GM19238 (cell line): Measurements from ENCODE around the gene RALGPS1.
A peak's percentile ranks its signal among the peaks of the same experiment; 100 is the strongest.

Experiments
- DNase-seq: peaks from one replicate; pipeline ENCODE4 v3.0.0; 2011; ENCODE audit warnings: low spot score; ENCODE audit not compliant: insufficient read length

RALGPS1 gene

DNA sequence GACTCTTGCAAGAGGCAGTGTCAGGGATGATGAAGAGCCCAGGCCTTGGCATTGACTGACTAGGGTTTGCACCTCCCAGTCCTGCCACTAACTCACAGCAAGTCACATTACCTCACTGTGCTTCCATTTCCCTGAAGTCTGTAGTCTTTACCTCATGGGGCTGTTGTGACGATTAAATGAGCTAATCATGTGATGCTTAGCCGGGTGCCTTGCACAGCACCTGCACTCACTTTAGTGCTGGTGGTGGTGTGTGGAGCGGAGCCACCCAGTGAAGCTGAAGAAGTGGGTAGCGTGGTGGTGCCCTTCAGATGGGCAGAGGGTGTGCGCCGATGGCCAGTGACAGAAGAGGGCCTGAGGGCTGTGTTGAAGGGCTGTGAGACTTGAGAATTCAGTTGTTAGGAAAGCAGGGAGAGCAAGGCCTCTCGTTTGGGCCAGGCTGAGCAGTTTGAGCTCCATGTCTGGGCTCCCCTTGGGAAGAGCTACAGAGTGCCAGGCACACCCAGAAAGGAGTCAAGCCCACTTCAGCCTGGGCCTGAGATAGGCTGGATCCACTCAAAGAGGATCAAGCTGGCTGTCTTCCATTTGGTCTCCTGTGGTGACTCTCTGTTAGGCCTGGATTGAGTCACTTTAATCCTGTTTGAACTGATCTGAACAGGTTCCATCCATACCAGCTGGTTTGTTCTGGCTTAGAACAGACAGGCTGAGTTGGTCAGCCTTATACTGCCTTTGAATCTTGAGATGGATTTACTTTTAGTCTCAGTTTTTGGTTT lies 42.5 kb downstream of the RALGPS1 start:
- no peak for DNase-seq

DNA sequence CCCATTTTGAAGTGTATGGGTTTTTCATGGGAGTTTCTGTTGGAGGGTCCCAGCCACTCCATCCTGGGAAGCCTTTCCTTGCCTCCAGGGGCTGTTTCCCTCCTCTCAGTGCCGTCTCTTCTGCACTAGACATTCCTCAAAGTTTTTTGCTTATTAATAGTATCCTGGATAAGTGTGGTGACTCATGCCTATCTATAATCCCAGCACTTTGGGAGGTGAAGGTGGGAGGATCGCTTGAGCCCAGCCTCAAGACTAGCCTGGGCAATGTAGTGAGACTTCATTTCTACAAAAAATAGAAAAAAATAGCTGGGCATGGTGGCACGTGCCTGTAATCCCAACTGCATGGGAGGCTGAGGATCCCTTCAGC lies 43.1 kb downstream of the RALGPS1 start:
- DNase-seq, result no peak

DNA sequence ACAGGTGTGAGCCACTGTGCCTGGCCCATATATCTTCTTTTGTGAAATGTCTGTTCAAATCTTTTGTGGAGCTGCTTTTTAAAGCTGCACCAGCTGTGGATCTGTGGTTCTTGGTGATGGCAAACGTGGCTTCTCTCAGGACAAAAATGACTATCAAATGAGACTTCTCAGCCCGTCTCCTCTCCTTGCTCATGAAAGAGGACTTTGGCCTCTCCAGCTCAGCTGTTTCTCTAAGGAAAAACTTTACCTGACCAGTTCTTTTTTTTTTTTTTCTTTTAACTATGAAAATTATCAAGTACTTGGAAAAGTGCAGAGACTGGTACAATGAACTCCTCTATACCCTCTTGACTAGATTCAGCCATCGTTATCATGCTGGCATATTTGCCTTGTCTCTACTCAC lies 44.8 kb downstream of the RALGPS1 start:
- DNase-seq, result no peak

DNA sequence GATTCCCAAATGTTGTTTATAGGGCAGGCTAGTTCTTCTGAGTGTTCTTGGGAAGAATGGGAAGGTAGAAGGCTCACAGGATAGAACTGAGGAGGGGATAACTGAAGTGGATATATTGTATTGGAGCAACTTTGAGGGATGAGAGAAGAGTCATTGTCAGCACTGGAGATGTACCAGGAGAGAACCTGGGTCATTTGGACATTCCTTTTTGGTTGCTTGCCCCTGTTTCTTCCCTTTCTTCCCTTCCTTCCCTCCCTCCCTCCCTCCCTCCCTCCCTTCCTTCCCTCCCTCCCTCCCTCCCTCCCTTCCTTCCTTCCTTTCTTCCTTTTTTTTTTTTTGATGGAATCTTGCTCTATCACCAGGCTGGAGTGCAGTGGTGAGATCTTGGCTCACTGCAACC lies 45.3 kb downstream of the RALGPS1 start:
- no peak for DNase-seq

DNA sequence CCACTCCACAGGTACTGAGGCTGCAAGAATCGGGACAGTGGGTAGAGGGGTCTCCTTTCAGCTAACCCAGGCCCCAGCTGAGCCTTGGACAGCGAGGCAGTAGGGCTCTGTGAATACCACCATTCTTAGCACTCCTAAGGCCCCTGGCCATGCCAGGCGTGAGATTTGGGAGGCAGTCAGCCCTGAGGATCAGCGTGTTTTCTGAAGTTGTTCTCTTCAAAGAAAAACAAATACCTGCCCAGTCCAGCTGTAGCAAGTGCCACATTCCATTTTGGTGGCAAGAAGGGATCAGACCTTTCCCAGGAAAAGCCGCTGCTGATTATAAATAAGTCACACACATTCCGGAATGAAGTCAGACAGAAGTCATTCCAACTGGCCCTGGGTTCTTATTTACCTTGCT lies 47.8 kb downstream of the RALGPS1 start:
- no peak for DNase-seq

DNA sequence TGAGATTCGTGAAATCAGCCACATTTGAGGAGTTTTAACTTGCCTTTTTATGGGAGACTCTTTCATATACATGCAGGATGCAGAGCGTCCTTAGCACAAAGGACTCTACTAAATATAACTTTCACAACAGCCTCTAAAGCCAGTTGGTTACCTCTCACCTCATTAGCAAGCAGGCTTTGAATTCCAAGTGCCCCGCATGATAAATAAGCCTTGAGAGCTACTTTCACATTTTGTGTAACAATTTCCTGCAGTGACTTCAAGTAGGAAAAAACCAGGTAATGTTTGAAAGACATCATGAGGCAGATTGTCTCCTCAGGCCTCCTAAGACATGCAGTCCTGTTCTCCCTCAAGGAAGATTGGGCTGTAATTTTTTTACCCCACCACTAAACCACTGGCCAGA lies 50.5 kb downstream of the RALGPS1 start:
- no peak for DNase-seq

DNA sequence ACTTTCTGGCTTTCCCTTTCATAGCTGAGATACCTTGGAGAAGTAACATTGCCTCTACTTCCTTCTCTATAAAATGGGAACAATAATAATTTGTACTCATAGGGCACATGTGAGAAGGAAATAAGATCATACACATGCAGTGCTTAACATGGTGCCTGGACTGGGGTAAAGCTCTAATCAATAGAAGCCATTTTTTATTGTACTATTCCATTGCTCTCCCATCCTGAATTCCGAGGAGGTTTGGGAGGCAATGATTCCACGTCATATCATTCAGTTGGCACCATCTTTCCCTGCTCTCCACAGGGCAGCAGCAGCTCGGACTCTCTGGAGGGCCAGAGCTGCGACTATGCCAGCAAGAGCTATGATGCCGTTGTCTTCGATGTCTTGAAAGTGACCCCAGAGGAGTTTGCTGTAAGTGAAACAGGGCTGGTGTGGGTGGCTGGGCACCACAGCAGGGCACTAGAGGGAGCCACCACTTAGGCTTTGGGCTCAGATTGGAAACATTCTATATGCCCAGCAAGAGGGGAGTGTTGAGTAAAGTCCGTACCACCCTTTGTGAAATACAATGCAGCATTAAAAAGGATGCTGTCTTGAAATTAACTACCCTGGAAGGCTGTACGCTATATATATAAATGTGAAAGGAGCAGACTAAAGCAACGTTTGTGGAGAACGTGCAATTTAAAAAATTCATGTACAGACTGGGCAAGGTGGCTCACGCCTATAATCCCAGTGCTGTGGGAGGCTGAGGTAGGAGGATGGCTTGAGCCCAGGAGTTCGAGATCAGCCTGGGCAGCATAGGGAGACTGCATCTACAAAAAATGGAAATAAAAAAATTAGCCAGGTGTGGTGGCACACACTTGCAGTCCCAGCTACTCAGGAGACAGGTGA lies 51.2 kb downstream of the RALGPS1 start:
- DNase-seq, result peak; percentile 47

DNA sequence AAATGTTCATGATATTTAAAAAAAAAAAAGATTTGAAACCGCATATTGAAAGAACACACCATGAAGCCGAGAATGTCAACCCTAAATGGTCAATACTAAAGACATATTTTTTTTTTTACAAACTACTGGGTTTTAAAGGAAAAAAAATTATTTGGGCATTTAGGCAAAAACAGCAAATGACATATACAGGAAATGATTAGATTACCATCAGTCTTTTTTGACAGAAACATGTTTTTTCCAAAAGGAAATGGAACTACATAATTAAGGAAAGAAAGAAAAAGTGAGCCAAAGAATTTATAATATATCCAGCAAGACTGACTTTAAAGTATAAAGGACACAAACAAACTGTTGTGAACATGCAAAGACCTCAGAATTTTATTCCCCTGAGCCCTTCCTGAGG lies 56.7 kb downstream of the RALGPS1 start:
- DNase-seq, result no peak

DNA sequence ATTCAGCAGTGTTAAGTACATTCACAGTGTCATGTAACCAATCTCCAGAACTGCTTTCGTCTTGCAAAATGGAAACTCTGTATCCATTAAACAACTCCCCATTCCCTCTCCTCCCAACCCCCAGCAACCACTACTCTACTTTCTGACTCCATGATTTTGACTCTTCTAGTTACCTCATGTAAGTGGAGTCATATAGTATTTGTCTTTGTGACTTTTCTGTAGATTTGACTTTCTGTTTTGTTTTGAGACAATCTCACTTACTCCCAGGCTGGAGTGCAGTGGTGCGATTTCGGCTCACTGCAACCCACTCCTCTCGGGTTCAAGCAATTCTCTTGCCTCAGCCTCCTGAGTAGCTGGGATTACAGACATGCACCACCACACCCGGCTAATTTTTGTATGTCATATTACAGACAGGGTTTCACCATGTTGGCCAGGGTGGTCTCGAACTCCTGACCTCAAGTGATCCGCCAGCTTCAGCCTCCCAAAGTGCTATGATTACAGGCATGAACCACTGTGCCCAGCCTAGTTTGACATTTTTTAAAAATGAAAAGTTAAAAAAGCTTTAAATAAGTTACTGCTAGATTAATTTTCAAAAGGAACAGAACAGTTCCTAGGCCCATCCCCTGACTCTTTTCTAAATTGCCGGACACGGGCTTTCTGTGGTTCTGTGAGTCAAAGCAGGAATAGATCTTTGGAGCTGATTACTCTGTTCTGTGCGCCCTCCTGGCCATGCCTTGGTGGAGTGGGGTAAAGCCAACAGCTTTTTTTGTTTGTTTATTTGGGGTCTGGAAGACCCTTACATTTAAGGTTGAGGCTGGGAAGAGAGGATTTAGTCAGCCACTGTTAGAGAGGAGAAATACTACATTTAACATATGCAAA lies 59.3 kb downstream of the RALGPS1 start:
- DNase-seq, result no peak

DNA sequence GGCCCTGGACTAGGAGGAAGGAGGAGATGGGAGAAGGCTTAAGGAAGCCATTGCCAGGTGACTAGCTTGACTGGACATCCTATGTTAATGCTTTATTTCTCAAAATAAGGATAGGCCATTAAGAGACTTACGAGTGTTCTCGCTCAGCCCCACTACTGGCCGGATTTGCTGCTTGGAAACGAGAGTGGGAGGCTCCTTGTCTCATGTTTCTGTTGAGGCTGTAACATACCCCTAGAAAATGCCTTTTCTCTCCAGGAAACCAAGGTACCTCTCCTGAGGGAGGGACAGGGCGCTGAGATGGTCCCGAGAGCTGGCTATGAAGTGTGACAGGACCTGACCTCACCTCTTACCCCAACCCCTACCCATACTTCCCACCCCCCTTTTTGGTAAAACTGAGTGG lies 60.0 kb downstream of the RALGPS1 start:
- no peak for DNase-seq

DNA sequence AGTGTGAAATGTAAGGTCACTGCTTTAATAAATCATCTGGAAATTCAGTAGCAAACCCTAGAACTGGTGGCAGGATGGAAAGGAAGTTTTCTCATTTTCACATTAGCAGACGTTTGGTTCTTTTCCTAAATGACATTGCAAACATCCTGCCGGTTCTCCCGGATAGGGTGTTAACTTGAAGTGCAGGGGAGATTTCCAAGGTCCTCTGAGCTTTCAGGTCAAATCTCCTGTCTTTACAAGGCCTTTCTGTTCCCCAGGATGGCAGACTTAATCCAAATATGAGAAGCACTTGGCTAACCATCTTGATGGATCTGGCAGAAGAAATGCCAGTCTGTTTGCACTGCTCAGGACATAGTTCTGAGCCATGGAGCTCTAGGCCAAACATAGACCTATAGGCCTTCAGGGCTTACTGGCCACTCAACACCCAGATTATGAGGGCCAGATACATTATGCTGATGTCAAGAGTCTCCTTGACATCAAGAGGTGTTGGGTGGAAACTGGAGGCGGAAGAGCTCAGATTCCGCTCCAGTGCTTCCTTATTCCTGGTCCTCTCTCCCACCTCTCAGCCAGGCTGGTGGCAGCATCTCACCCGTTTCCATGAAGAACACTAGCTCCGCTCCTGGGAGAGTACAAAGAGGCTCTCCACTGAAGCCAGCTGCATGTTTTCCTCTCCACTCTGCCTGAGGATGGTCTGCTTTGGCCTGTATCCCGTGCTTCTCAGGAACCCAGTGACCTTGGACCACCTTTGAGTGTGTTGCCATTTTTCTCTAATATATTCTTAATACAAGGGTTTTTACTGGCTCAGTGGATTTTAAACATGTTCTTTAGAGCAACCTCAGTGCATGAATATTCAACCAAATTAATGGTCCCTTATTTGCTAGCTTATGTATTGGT lies 61.0 kb downstream of the RALGPS1 start:
- no peak for DNase-seq

DNA sequence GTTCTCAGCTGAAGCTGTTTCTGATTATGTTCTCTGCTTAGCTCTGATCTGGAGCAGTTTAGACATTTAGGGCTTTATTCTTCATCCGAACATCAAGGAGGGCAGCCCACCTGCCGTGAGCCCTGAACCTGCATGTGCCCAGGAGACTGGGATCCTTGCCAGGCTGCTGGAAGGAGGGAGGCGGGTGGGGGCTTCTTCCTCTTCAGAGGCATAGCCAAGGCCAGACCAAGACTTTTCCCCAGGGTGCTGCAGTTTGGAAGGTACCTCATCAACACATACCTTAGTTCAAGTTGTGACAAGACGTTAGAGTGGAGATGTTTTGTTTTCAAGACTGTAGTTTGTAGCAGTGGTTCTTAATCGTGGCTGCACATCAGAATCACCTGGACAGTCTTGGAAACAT lies 64.9 kb downstream of the RALGPS1 start:
- no peak for DNase-seq

DNA sequence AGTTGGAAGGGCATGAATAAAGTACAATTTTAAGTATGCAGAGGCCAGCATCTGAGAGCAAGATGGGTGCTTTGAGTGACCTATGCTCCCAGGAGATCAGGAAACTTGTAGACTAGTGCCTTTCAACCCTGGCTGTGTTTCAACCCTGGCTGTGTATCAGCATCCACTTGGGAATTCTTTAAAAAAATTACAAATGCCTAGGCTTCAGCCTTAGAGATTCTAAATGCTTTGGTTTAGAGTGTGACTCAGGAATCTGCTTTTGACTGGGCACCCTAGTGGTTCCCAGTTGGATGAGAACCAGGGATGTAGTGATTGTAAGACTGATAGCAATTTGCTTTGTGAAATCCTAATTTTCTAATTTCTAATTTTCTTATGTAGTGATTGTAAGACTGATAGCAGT lies 65.6 kb downstream of the RALGPS1 start:
- DNase-seq, result no peak

DNA sequence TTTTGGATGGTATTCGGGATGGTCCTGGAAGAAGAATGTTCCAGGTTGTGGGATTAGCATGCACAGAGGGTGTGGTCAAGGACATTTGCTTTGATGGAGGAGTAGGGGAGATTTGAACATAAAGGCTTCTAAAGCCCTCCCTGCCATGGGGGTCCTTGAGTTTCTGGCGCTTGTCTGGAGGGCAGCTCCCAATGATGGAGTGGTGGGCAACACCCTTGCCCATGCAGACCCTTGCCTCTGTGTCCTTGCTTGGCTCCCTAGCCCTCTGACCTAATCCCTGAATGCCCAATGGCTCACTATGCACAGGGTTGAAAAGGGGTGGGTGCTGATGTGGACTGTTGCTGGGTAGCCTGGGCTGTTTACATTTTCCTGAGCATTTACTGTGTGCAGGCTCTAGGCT lies 66.6 kb downstream of the RALGPS1 start:
- DNase-seq, result no peak

DNA sequence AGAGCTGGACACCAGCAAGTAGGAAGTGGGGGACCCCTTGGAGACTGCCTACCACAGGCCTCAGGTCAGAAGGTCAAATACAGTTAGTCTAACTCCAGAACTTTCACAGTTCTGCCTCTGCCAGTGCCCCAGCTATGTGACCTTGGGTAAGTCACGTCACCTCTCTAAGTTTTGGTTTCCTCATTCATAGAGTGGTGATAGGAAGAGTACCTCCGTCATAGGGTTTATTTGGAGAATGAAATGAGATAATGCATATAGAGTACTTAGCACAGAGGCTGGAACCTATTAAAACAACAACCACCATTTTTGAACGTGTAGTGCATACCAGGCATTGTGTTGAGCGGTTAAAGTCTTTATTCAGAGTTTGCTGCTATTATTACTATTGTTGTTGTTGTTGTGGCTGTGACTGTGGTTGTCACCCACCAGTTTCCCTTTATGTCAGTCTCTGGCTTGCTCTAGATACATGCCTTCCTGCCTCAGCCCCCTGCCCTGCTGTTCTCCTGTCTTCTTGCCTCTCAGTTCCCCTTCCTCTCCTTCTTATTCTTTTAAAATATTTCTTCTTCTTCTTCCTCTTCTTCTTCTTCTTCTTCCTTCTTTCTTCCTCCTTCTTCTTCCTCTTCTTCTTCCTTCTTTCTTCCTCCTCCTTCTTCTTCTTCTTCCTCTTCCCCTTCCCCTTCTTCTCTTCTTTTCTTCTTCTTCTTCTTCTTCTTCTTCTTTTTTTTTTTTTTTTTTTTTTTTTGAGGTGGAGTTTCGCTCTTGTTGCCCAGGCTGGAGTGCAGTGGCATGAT lies 67.8 kb downstream of the RALGPS1 start:
- no peak for DNase-seq

DNA sequence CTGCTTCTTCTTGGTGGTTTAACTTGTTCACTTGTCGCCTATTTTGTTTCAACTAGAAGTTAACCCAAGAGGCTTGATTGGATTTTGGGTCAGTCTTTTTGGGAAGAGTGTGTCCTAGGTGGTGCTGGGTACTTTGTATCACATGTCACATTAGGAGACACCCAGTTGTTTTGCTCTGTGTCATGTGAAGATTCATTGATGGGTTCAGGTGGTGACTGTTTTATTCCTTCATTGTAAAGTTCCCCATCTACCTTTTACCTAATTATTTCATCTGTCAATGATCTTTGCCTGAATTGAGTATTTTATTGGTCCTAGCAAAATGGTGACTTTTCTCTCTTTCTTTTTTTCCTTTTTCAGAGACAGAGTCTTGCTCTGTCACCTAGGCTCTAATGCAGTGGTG lies 69.2 kb downstream of the RALGPS1 start:
- no peak for DNase-seq

DNA sequence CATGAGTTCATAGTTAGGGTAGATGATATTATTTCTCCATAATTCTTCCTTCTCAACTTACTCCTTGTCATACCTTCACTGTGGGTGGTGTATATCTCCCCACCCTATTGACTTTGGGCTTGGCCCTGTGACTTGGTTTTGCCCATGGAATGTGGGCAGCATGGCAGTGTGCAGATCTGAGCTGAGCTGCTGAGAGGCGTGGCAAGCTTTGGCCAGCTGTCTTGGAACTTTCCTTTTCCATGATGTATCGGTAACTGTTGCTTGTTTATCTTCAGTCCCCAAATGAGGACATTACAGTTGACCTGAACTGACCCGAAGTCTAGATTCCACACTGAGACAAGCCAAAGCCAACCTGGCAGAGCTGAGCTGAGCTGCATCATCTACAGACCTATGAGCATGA lies 70.4 kb downstream of the RALGPS1 start:
- no peak for DNase-seq

DNA sequence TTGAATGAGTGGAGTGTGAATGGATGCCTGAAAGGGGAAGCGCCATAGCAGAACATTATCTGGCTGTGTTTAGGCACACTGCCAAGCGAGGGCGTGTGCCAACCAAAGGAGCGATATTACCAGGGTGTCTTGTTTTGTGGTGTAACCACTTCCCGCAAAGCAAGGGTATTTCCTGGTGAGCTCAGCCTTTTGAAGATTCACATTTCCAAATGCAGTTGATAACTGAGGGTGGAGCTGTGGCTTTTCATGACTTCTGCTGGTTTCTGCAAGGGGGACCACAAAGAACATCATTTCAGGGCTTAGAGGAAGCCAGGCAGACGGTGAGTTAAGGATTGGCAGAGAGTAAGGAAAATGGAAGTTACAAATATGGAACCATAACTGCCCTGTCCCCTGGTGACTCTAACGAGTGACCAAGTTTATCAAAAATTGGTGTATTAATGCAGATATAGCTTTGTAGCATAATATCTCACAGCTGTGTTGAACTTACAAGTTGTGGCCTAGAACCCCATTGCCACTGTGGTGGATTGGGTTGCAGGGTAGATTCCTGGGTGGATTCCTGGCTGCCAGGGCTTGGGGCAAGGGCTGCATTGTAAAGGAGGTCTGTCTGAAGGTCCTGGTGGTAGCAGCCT lies 71.4 kb downstream of the RALGPS1 start:
- DNase-seq, result peak; percentile 34

DNA sequence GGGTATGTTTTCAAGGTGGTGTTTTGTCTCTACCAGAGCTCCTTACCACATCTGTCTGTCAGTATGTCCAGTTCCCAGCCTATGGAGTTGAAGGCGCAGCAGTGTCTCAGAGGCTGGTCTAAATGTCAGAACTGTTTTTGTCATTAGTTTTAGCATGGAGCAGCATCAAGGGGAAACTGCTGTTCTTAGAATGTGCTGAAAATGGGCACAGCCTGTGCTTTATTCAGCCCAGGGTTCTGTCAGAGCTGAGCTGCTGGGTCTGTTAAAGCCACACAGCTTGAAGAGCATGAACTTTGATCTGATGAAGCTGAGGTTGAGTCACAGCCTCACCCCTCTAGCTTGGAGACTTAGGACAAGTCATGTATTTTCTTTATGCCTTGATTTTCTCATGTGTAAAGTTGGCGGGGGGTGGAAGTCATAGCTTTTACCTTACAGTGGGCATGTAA lies 71.9 kb downstream of the RALGPS1 start:
- no peak for DNase-seq
